Peyer's patch (tissue), 4 donors: ENCODE measurements around the gene GMPPA.

Source experiments
- CTCF ChIP-seq, 6 experiments: fragments of 450-650 bp in 4 of 6; fragments of 200-600 bp in 2 of 6; sonication (generic) in 1 of 6; IDR thresholded peaks; one replicate each; pipeline ENCODE4 v1.5.1; 2017 to 2019; ENCODE audit warnings: antibody characterized with exemption in 6 of 6, mild to moderate bottlenecking in 3 of 6, moderate library complexity in 1 of 6
- POLR2A ChIP-seq, 2 donors: fragments of 450-650 bp; IDR thresholded peaks; one replicate each; pipeline ENCODE4 v1.5.1; 2017; ENCODE audit warnings: antibody characterized with exemption in 2 of 2, mild to moderate bottlenecking in 2 of 2, moderate library complexity in 2 of 2

DNA sequence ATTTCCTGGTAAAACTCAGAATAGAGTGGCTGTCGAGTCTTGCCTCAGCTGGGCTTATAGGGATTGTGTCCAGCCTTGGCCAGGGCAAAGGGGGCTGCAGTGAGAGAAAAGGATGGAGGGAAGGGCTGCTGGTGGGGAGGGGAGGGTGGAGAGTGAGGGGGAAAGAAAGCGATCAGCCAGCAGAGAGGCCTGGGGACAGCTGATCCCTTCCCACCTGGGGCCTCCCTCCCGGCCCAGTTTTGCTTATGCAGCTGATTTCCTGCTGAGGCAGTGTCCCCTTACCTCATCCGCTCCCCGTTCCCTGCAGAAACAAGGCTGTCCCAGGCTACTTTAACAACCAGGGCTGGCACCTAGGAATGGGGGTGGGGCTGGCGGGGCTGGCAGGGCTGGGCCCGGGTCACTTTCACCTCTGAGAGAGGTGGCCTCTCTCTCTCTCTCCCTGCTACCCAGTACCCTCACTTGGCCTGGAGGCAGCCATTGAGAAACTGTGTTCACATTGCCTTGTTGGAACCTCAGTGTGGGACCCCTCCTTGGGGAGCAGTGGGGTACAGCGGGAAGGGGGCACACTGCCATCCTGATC is 12.2 kb upstream of the GMPPA start:
- TF ChIP-seq CTCF (IDR thresholded peaks at IDR 0.05): no peak
- no peak for TF ChIP-seq POLR2A (IDR thresholded peaks at IDR 0.05)
